H1 (cell line): Measurements from ENCODE around the gene CASP8AP2. TPM values are rescaled to one million over a fixed set of nuclear protein-coding genes. Genes with fewer than 3 reads are reported as not detected.

Experiments
- CTCF ChIA-PET: fragments of 300-600 bp; sonication (Branson Sonifier 250); formaldehyde crosslinking; loops from one replicate; lab custom pipeline; 2021; ENCODE audit not compliant: partially characterized antibody; lab: Charles Lee
- POLR2A ChIA-PET: fragments of 300-600 bp; sonication (Branson Sonifier 250); formaldehyde crosslinking; loops from one replicate; lab custom pipeline; 2021; ENCODE audit warnings: inconsistent platforms; ENCODE audit not compliant: partially characterized antibody; lab: Charles Lee
- DNase-seq, 2 experiments: peaks; one replicate each; pipeline versions ENCODE4 v3.0.0 to v3.0.0-alpha.2; 2010 to 2022; ENCODE audit warnings: low spot score in 2 of 2, low read depth in 1 of 2, mixed read lengths in 1 of 2
- FAIRE-seq: peaks from 2 replicates; lab custom pipeline; 2011; peaks lifted over from hg19 to GRCh38; lab: Jason Lieb, UNC
- H2AFZ ChIP-seq: 2 replicates; pipeline ENCODE4 v1.8.1; 2012; ENCODE audit warnings: low read length, inconsistent platforms
- H2AK5ac ChIP-seq: 2 replicates; pipeline ENCODE4 v1.6.1; 2013; ENCODE audit warnings: low read depth, low read length
- H2BK120ac ChIP-seq: replicated peaks from 2 replicates; pipeline ENCODE3; 2013; ENCODE audit warnings: low read depth, low read length, inconsistent platforms
- H2BK12ac ChIP-seq: 2 replicates; pipeline ENCODE4 v1.6.1; 2013; ENCODE audit warnings: low read depth, low read length
- H2BK15ac ChIP-seq: 2 replicates; pipeline ENCODE4 v1.6.1; 2013; ENCODE audit warnings: low read length
- H2BK20ac ChIP-seq: 2 replicates; pipeline ENCODE4 v1.6.1; 2013; ENCODE audit warnings: low read length
- H2BK5ac ChIP-seq: 2 replicates; pipeline ENCODE4 v1.6.1; 2013; ENCODE audit warnings: low read depth, low read length
- H3K14ac ChIP-seq: 2 replicates; pipeline ENCODE4 v1.6.1; 2013; ENCODE audit warnings: inconsistent platforms; ENCODE audit not compliant: insufficient read length
- H3K18ac ChIP-seq: 2 replicates; pipeline ENCODE4 v1.6.1; 2013; ENCODE audit warnings: low read length; ENCODE audit errors: extremely low read depth
- H3K23ac ChIP-seq: 2 replicates; pipeline ENCODE4 v1.6.1; 2013; ENCODE audit warnings: inconsistent platforms; ENCODE audit not compliant: insufficient read length
- H3K23me2 ChIP-seq: 2 replicates; pipeline ENCODE4 v1.6.1; 2013; ENCODE audit warnings: low read depth, low read length
- H3K27ac ChIP-seq: 2 replicates; pipeline ENCODE4 v1.6.1; 2011; ENCODE audit warnings: low read depth, low read length, inconsistent platforms
- H3K27me3 ChIP-seq, 4 experiments: replicated peaks in 1 of 4; 1 replicate in 1 of 4; 2 replicates in 3 of 4; pipeline versions ENCODE4 v1.6.1 to v1.8.1; 2011 to 2013; ENCODE audit warnings: low read length in 3 of 4, mild to moderate bottlenecking in 3 of 4, inconsistent platforms in 2 of 4, mixed read lengths in 2 of 4, moderate library complexity in 1 of 4; ENCODE audit not compliant: control insufficient read depth in 3 of 4, insufficient read depth in 3 of 4; ENCODE audit errors: extremely low read depth in 1 of 4
- H3K36me3 ChIP-seq, 4 experiments: 2 replicates each; pipeline versions ENCODE4 v1.6.1 to v1.8.1; 2011 to 2013; ENCODE audit warnings: mild to moderate bottlenecking in 4 of 4, low read length in 3 of 4, moderate library complexity in 2 of 4, control low read depth in 1 of 4, inconsistent platforms in 1 of 4; ENCODE audit not compliant: insufficient read depth in 4 of 4, control insufficient read depth in 2 of 4
- H3K4ac ChIP-seq: replicated peaks from 2 replicates; pipeline ENCODE3; 2013; ENCODE audit warnings: low read length, low read depth, mixed read lengths, inconsistent platforms; ENCODE audit not compliant: insufficient read length
- H3K4me1 ChIP-seq, 4 experiments: replicated peaks in 1 of 4; 1 replicate in 1 of 4; 2 replicates in 3 of 4; pipeline versions ENCODE4 v1.6.1 to v1.8.1; 2011 to 2013; ENCODE audit warnings: low read length in 3 of 4, inconsistent platforms in 2 of 4, mixed read lengths in 1 of 4; ENCODE audit not compliant: insufficient read depth in 4 of 4, control insufficient read depth in 3 of 4
- H3K4me2 ChIP-seq, 2 experiments: 2 replicates each; pipeline versions ENCODE4 v1.6.1 to v1.8.1; 2011 to 2013; ENCODE audit warnings: low read depth in 2 of 2, low read length in 2 of 2, control low read depth in 1 of 2, inconsistent platforms in 1 of 2, mild to moderate bottlenecking in 1 of 2; ENCODE audit not compliant: insufficient read depth in 1 of 2
- H3K4me3 ChIP-seq, 4 experiments: fragments of 200-600, 300-600 bp in 1 of 4; sonication (generic), shearing (Covaris generic), sonication (Bioruptor Twin) in 1 of 4; 2 replicates each; pipeline versions ENCODE4 v1.5.1 to v1.8.1; 2011 to 2016; ENCODE audit warnings: low read length in 4 of 4, low read depth in 3 of 4, control low read depth in 2 of 4, inconsistent platforms in 2 of 4, mild to moderate bottlenecking in 2 of 4, mixed read lengths in 1 of 4, moderate library complexity in 1 of 4; ENCODE audit not compliant: insufficient read depth in 2 of 4; ENCODE audit errors: extremely low read depth in 1 of 4
- H3K56ac ChIP-seq: replicated peaks from 2 replicates; pipeline ENCODE3; 2013; ENCODE audit warnings: low read depth, mild to moderate bottlenecking, mixed read lengths, low read length, inconsistent platforms; ENCODE audit not compliant: insufficient read length
- H3K79me1 ChIP-seq: 2 replicates; pipeline ENCODE4 v1.6.1; 2013; ENCODE audit warnings: low read depth, low read length, control low read depth
- H3K79me2 ChIP-seq, 2 experiments: 2 replicates each; pipeline versions ENCODE4 v1.6.1 to v1.8.1; 2012 to 2013; ENCODE audit warnings: low read length in 2 of 2, mild to moderate bottlenecking in 2 of 2, inconsistent platforms in 1 of 2; ENCODE audit not compliant: insufficient read depth in 2 of 2, control insufficient read depth in 1 of 2
- H3K9ac ChIP-seq, 4 experiments: replicated peaks in 1 of 4; 1 replicate in 1 of 4; 2 replicates in 3 of 4; pipeline versions ENCODE4 v1.6.1 to v1.8.1; 2011 to 2013; ENCODE audit warnings: low read depth in 3 of 4, low read length in 3 of 4, control low read depth in 2 of 4, mild to moderate bottlenecking in 2 of 4, moderate library complexity in 2 of 4, inconsistent platforms in 1 of 4; ENCODE audit errors: extremely low read depth in 1 of 4
- H3K9me3 ChIP-seq, 2 experiments: 2 replicates each; pipeline versions ENCODE4 v1.6.1 to v1.8.1; 2012 to 2013; ENCODE audit warnings: mild to moderate bottlenecking in 2 of 2, moderate library complexity in 2 of 2, control low read depth in 1 of 2, inconsistent platforms in 1 of 2, low read depth in 1 of 2, low read length in 1 of 2, mixed read lengths in 1 of 2; ENCODE audit not compliant: insufficient read depth in 2 of 2
- H4K20me1 ChIP-seq, 2 experiments: replicated peaks in 1 of 2; 2 replicates each; pipeline versions ENCODE3 to v1.8.1; 2011 to 2013; ENCODE audit warnings: inconsistent platforms in 2 of 2, low read length in 2 of 2, mild to moderate bottlenecking in 1 of 2; ENCODE audit not compliant: insufficient read depth in 2 of 2, control insufficient read depth in 1 of 2
- H4K5ac ChIP-seq: 2 replicates; pipeline ENCODE4 v1.6.1; 2013; ENCODE audit warnings: low read length, low read depth, mixed read lengths, inconsistent platforms; ENCODE audit not compliant: insufficient read length
- H4K8ac ChIP-seq: 2 replicates; pipeline ENCODE4 v1.8.0; 2013; ENCODE audit warnings: mild to moderate bottlenecking, moderate library complexity, low read length, inconsistent platforms; ENCODE audit not compliant: insufficient read depth; ENCODE audit errors: extremely low read depth
- H4K91ac ChIP-seq: replicated peaks from 2 replicates; pipeline ENCODE3; 2013; ENCODE audit warnings: low read length, mixed read lengths, inconsistent platforms; ENCODE audit not compliant: insufficient read length
- ASH2L ChIP-seq: fragments of 200-600, 300-600 bp; sonication (generic); IDR thresholded peaks from one replicate; pipeline ENCODE4 v1.7.1; 2017; ENCODE audit warnings: low read length
- CHD1 ChIP-seq: IDR thresholded peaks from 2 replicates; pipeline ENCODE4 v1.6.1; 2012; ENCODE audit warnings: low read depth, low read length, improper control_type of control experiment
- HDAC2 ChIP-seq, 2 experiments: fragments of 300-600 bp in 1 of 2; sonication (generic) in 1 of 2; IDR thresholded peaks; 2 replicates each; pipeline ENCODE4 v1.6.1; 2011 to 2012; ENCODE audit warnings: low read depth in 2 of 2, low read length in 2 of 2, mild to moderate bottlenecking in 2 of 2, moderate library complexity in 2 of 2, borderline replicate concordance in 1 of 2, inconsistent platforms in 1 of 2
- KDM5A ChIP-seq: fragments of 200-600 bp; IDR thresholded peaks from 2 replicates; pipeline ENCODE4 v1.7.1; 2012; ENCODE audit warnings: mild to moderate bottlenecking, low read length, inconsistent platforms, mixed read lengths
- RNF2 ChIP-seq: fragments of 200-900, 300-1000 bp; sonication (generic); IDR thresholded peaks from 2 replicates; pipeline ENCODE4 v1.7.1; 2016; ENCODE audit warnings: borderline replicate concordance, low read depth, mild to moderate bottlenecking, antibody characterized with exemption, low read length; ENCODE audit not compliant: poor library complexity, severe bottlenecking; ENCODE audit errors: missing control alignments
- SAP30 ChIP-seq: fragments of 300-600 bp; sonication (generic); IDR thresholded peaks from 2 replicates; pipeline ENCODE4 v1.7.1; 2012; ENCODE audit warnings: low read length, moderate library complexity, mild to moderate bottlenecking, inconsistent platforms; ENCODE audit not compliant: insufficient read depth, insufficient replicate concordance
- WGBS, 2 experiments: shearing (Covaris generic) in 1 of 2; methylation state at CpG; one replicate each; pipeline versions ENCODE4 v1.1.6 to v1.1.7; 2013 to 2015; ENCODE audit warnings: low lambda C conversion rate in 2 of 2, mixed read lengths in 2 of 2, inconsistent platforms in 1 of 2, low coverage in 1 of 2, missing lambda C conversion rate in 1 of 2; ENCODE audit not compliant: insufficient replicate concordance in 2 of 2, insufficient coverage in 1 of 2, insufficient read length in 1 of 2; ENCODE audit errors: extremely low coverage in 1 of 2, missing lambda C conversion rate in 1 of 2; 5-methylcytosine and 5-hydroxymethylcytosine counted together
- polyA plus RNA-seq, 7 experiments: library from polyadenylated mRNA; depleted of rRNA in 3 of 7; stranded (reverse) in 5 of 7; unstranded in 2 of 7; fragments of >200 nt in 5 of 7; fragments of 200-250 nt in 2 of 7; gene quantifications; 1 replicate in 5 of 7; 2 replicates in 1 of 7; 4 replicates in 1 of 7; pipeline versions ENCODE4 v1.2.1 to v1.2.3, GENCODE V29; 2011 to 2013; ENCODE audit warnings: missing spikeins in 2 of 7, mixed read lengths in 2 of 7
- total RNA-seq: library from RNA; stranded (reverse); fragmentation: NEBNext Ultra II Directional; extraction: Animal tissue kit (Norgen Biotek cat#: 25700); gene quantifications from 2 replicates; pipeline ENCODE4 v1.2.1, GENCODE V29; 2021

Gene CASP8AP2
- total and polyA plus RNA-seq, 2 of the 8 experiments (the other 6 are each of a cell fraction or from before 2014, with no cell fraction given), result 6.9 to 32.1 TPM

- no peak overlapping the region for H3K4ac ChIP-seq
- peaks cover 0 to 7% (median 3%) of the 10 kb centered on the region in 4 experiments; a peak in 5 of 7 replicates for H3K4me1 ChIP-seq
- H4K5ac ChIP-seq, result peak overlapping the region; percentile 8
- H3K23me2 ChIP-seq, result peaks cover 9% of the 10 kb centered on the region
- H4K91ac ChIP-seq, result peak overlapping the region; percentile 86
- peak overlapping the region; percentile 98 to 99 (median 99) for H3K9ac ChIP-seq
- H3K18ac ChIP-seq, result peak overlapping the region; percentile 97; the same call in 1 of the 2 replicates
- DNase-seq (peak in 1 of 2 experiments; percentile 34), FAIRE-seq (no peak)
- no peak overlapping the region for H2BK20ac ChIP-seq
- H2AFZ ChIP-seq, result no peak overlapping the region
- H3K14ac ChIP-seq, result no peak overlapping the region
- no peaks in the 10 kb centered on the region for H4K20me1 ChIP-seq
- ChIA-PET CTCF (interaction anchor here (0.6 to 1.1 kb wide), 3 partner anchors 11 to 21 kb away, joined by 3 to 6 read pairs (median 3); partner anchors contain the start of gene MDN1), POLR2A (interaction anchor here (1.0 to 7.8 kb wide), 12 partner anchors 10 to 37 kb away, joined by 3 to 107 read pairs (median 6); partner anchors contain the start of gene MDN1)
- peak overlapping the region; percentile 66 to 90 (median 86) for H3K4me3 ChIP-seq
- peaks cover 4 to 28% (median 9%) of the 10 kb centered on the region in 4 experiments; a peak in 6 of 8 replicates for H3K36me3 ChIP-seq
- H3K56ac ChIP-seq, result peak overlapping the region; percentile 3
- no peaks in the 10 kb centered on the region; the same call in 1 of the 2 replicates for H3K79me1 ChIP-seq
- no peaks in the 10 kb centered on the region for H3K9me3 ChIP-seq
- H2BK5ac ChIP-seq, result peak overlapping the region; percentile 97
- no peak overlapping the region for H2BK120ac ChIP-seq
- WGBS, 2 experiments, result 13% methylated on average over 15 of the region's 15 CpGs; no CpG with 5 or more reads in 1 of the 2 experiments
- peak overlapping the region; percentile 92 to 96 for H3K4me2 ChIP-seq
- no peaks in the 10 kb centered on the region for H3K27me3 ChIP-seq
- peak overlapping the region; percentile 98; the same call in 1 of the 2 replicates for H4K8ac ChIP-seq
- H3K79me2 ChIP-seq, result peaks cover 0 to 40% of the 10 kb centered on the region in 2 experiments; a peak in 2 of 4 replicates
- H2BK12ac ChIP-seq, result no peak overlapping the region
- no peak overlapping the region for H3K23ac ChIP-seq
- TF ChIP-seq CHD1, result no peak
- no peak for TF ChIP-seq HDAC2 (IDR thresholded peaks at IDR 0.05; ENCODE audit: borderline replicate concordance in 1 of 2, low read depth in 2 of 2, low read length in 2 of 2)
- TF ChIP-seq SAP30, result peak; percentile 5
- peak; percentile 18 for TF ChIP-seq ASH2L
- no peak for TF ChIP-seq KDM5A
- TF ChIP-seq RNF2, result no peak
- no peak overlapping the region for H2BK15ac ChIP-seq
- peak overlapping the region; percentile 96 for H3K27ac ChIP-seq
- H2AK5ac ChIP-seq, result no peak overlapping the region
These were observed 610 bp downstream of the CASP8AP2 start for GRCh38 chr6:89830170-89830809.
